ENCODE results near the gene FAM3A.

FAM3A gene

GRCh38 chrX:154458116-154458953, 57.7 kb downstream of the FAM3A start, which contains the start of gene PLXNA3:
Gene PLXNA3, plus strand, starts transcription at chrX:154458281. Its CDS starts 1,903 bp downstream, at chrX:154460184.
- DNase-seq: no peak

DNA sequence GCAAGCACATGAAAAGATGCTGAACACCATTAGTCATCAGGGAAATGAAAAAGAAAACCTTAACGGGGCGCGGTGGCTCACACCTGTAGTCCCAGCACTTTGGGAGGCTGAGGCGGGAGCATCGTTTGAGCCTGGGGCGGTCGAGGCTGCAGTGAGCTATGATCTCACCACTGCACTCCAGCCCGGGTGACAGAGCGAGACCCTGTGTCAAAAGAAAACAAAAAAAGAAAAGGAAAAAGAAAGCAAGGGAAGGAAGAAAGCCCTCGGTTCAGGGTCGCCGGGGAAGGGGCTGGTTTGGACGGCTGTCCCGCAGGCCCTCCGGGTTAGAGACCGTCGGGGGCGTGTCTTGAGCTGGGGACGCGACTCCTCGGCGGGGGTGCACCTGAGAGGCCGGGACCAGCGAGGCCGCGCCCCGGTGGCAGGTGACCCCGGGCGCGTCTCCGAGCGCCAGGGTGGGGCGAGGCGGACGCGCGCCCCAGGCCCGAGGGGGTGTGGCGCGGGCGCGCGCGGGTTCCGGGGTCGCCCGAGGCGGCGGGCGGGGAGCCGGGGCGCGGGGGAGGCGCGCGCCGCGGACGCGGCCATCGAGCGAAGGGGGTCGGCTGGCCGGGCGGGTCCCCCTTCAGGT, 58.4 kb downstream of the FAM3A start:
- peak; percentile 1 for DNase-seq
